ENCODE results near the gene CUL1.

DNA sequence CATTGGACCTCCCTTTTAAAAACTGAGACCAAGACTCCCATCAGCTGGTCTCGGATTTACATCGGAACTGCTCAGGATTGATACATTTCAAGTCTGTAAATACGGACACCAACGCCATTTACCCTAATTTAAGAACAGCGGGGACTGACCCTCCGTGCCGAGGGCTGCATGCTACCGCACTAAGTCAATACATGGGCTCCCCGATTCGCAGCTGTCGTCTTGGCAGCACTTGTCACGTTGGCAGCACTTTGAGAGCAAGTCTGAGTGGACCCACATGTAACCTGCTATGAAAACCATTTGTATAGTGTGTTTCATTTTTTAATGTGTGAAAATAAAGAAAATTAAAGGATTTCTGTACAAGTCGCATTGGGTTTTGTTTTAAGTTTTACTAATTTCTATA is 102.0 kb downstream of the CUL1 start:
- no peak for TF ChIP-seq EZH2phosphoT487 (IDR thresholded peaks at IDR 0.05; ENCODE audit: borderline replicate concordance, low read length)
- TF ChIP-seq, protein P1, sequence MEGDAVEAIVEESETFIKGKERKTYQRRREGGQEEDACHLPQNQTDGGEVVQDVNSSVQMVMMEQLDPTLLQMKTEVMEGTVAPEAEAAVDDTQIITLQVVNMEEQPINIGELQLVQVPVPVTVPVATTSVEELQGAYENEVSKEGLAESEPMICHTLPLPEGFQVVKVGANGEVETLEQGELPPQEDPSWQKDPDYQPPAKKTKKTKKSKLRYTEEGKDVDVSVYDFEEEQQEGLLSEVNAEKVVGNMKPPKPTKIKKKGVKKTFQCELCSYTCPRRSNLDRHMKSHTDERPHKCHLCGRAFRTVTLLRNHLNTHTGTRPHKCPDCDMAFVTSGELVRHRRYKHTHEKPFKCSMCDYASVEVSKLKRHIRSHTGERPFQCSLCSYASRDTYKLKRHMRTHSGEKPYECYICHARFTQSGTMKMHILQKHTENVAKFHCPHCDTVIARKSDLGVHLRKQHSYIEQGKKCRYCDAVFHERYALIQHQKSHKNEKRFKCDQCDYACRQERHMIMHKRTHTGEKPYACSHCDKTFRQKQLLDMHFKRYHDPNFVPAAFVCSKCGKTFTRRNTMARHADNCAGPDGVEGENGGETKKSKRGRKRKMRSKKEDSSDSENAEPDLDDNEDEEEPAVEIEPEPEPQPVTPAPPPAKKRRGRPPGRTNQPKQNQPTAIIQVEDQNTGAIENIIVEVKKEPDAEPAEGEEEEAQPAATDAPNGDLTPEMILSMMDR (conservative IDR thresholded peaks at IDR 0.05; ENCODE audit: low read depth, low read length) = no peak

Data from PC-3 (cell line).